ENCODE measurements around the gene ADA.

GRCh38 chr20:44609516-44610312, 41.8 kb downstream of the ADA start:
- no peak for TF ChIP-seq MAFK (IDR thresholded peaks at IDR 0.05; ENCODE audit: low read depth, low read length)
- TF ChIP-seq, protein P1, sequence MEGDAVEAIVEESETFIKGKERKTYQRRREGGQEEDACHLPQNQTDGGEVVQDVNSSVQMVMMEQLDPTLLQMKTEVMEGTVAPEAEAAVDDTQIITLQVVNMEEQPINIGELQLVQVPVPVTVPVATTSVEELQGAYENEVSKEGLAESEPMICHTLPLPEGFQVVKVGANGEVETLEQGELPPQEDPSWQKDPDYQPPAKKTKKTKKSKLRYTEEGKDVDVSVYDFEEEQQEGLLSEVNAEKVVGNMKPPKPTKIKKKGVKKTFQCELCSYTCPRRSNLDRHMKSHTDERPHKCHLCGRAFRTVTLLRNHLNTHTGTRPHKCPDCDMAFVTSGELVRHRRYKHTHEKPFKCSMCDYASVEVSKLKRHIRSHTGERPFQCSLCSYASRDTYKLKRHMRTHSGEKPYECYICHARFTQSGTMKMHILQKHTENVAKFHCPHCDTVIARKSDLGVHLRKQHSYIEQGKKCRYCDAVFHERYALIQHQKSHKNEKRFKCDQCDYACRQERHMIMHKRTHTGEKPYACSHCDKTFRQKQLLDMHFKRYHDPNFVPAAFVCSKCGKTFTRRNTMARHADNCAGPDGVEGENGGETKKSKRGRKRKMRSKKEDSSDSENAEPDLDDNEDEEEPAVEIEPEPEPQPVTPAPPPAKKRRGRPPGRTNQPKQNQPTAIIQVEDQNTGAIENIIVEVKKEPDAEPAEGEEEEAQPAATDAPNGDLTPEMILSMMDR (conservative IDR thresholded peaks at IDR 0.05; ENCODE audit: low read depth, low read length), result peak; percentile 99
- TF ChIP-seq POLR2A (IDR thresholded peaks at IDR 0.05; ENCODE audit: low read depth, low read length), result peak; percentile 64
- peak; percentile 100 for TF ChIP-seq SMC3 (IDR thresholded peaks at IDR 0.05; ENCODE audit: low read depth, low read length)
- TF ChIP-seq NFE2L2 (IDR thresholded peaks at IDR 0.05; ENCODE audit: low read depth, low read length), result 0 out of 2 replicates have a peak, but pooled peaks have one; percentile 9
- no peak for TF ChIP-seq CEBPB (IDR thresholded peaks at IDR 0.05; ENCODE audit: low read depth, low read length)
- TF ChIP-seq CHD1 (IDR thresholded peaks at IDR 0.05; ENCODE audit: low read depth, low read length), result no peak; the same call in 1 of the 2 replicates
